GM19099 (cell line): Measurements from ENCODE around the gene CACNA1G.

Source experiments
- POLR2A ChIP-seq: IDR thresholded peaks from 3 replicates; pipeline ENCODE4 v1.6.1; 2011; ENCODE audit warnings: low read depth; ENCODE audit not compliant: insufficient read length; ENCODE audit errors: extremely low read depth

The CACNA1G gene

DNA sequence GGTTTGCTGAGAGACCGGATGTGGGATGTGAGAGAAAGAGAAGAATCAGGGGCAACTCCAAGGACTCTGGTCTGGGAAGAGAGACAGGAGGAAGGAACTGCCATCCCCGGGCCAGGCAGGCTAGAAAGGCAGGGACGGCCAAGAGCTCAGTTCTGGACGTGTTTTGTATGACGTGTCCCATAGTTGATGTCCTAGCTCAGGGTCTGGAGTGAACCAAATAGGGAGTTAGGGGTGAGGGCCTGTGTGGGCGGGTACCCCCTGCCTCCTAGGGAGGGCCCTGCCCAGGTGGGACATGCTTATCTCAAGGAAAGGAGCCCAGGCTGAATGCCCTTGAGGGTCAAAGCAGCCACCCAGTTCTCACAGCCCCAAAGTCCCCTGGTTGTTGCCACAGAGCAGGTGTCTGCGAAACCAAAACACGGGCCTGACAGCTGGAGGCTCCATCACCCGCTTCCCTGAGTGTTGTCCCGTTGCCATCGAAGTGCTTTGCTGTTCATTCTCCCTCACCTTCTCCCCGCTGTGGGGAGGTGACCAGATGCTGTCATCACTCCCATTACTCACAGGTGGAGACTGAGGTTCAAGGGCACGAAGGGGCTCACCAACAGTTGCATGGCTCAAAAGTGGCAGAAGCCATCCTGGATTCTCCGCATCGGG is 81.7 kb downstream of the CACNA1G start:
- no peak for TF ChIP-seq POLR2A

DNA sequence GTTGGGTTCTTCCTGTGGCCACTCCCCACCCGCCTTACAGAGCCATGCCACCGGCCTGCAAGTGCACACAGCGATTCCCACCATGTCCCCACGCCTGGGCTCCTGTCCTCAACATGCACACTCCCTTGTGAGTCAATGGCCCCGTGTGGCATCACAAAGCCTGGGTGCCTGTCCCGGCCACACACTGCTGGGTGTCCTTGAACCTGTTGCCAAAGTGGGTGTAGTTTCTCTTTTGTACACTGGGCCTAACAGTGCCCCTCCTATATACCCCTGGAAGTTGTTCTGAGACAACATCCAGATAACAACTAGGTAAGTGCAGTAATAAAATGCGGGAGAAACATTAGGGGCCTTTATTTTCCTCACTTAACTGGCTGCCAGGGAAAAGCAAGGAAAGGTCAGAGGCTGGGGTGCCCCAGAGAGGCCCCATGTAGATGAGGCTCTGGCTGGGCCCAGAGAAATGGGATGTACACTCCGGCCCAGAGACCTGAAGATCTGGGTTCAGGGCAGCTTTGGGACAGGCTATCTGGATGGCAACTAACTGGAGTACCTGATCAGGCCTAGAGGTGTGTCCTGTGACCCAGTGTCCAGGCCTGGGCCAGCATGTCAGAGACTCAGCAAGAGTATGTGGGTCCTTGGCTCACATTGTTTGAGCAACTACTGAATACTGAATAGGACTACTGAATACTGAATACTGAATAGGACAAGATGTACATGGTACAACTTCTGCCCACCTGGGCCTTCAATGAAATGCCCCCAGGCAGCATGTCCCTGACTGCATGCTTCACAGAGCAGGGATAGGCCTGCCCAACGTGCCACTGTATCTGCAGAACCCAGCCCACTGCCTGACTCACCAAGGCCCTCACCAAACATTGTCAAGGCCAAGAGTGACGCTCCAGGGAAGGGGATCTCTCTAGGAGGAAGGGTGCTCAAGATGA is 82.5 kb downstream of the CACNA1G start:
- no peak for TF ChIP-seq POLR2A

- TF ChIP-seq POLR2A: no peak
Measured at GRCh38 chr17:50645748-50646682, 85.5 kb downstream of the CACNA1G start.

- TF ChIP-seq POLR2A: no peak
Measured at GRCh38 chr17:50647187-50647586, 86.7 kb downstream of the CACNA1G start.

- TF ChIP-seq POLR2A: no peak
Measured at GRCh38 chr17:50649042-50649908, 88.8 kb downstream of the CACNA1G start.

GRCh38 chr17:50651661-50652060 is 91.1 kb downstream of the CACNA1G start:
- no peak for TF ChIP-seq POLR2A

GRCh38 chr17:50653738-50654137 is 93.2 kb downstream of the CACNA1G start:
- no peak for TF ChIP-seq POLR2A

- TF ChIP-seq POLR2A: no peak
Measured at GRCh38 chr17:50656509-50656908, 96.0 kb downstream of the CACNA1G start.

DNA sequence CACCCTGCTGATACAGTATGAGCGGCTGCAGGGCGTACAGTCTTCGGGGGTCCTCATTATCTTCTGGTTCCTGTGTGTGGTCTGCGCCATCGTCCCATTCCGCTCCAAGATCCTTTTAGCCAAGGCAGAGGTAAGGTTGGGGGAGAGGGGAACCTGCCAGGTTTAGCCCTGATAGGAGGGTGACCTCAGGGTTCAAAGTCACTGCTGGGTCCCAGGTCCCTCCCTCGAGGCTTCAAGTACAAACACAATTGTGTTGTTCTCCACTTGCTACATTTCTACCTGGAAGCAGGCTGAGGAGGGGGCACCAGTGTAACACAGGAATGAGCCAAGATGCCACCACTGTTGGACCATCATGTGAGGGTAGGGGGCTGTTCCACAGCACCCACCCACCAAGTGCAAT is 96.5 kb downstream of the CACNA1G start:
- TF ChIP-seq POLR2A: no peak

- no peak for TF ChIP-seq POLR2A
Measured at GRCh38 chr17:50657627-50658026, 97.1 kb downstream of the CACNA1G start.

- TF ChIP-seq POLR2A: no peak
Measured at GRCh38 chr17:50658616-50659015, 98.1 kb downstream of the CACNA1G start.

DNA sequence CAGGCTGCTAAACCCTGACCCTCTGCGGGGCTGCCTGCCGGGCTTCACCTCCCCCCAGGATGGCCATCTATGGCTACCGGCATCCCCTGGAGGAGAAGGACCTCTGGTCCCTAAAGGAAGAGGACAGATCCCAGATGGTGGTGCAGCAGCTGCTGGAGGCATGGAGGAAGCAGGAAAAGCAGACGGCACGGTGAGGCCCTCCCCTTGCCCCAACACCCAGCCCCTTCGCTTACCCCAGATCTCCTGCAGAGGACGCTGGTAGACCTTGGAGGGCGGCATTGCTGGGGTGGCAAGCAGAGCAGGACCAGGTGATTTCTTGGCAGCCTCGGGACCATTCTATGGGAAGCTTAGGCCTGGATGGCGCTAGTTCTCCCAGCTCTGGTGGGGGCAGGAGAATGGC is 98.7 kb downstream of the CACNA1G start:
- no peak for TF ChIP-seq POLR2A

- TF ChIP-seq POLR2A: no peak
Measured at GRCh38 chr17:50660042-50660886, 99.7 kb downstream of the CACNA1G start.
